ENCODE data around the gene FMN1.

Gene FMN1

DNA sequence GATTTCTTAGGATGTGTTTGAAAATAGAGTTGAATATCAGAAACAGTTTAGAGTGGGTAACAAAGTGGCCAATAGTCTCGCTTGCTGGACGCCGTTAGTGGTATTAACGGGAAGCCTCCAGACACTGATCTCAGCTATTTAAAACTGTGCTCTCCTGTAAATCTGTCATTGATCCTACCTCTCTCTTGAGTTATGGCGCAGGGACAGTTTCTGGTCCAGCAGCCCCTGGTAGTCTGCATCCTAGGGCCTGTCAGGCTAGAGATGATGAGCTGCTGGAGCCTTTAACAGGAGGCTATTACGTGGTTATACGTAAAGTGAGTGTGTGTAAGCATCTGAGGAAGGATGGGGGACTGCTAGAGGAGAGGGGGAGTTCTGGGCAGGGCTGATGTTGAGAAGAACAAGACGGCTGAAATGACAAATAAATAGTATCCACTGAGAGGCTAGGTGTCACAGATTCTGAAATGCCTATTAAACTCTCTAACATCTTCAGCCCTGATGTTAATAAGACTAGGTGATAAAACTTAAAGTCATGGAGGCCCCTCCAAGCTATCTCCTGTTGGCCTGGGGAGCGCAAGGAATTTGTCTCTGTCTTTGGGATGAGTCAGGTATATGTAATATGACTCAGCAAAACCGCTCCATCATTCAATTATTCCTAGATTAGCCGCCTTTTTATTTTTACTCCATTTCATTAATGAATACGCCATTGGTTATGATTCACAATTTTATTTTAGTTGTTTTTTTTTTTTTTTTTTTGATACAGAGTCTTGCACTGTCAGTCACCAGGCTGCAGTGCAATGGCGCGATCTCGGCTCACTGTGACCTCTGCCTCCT is 321.0 kb downstream of the FMN1 start:
- in situ Hi-C loops (cut with HindIII; ENCODE audit: low sequenced_read_pairs) = no loop called here

DNA sequence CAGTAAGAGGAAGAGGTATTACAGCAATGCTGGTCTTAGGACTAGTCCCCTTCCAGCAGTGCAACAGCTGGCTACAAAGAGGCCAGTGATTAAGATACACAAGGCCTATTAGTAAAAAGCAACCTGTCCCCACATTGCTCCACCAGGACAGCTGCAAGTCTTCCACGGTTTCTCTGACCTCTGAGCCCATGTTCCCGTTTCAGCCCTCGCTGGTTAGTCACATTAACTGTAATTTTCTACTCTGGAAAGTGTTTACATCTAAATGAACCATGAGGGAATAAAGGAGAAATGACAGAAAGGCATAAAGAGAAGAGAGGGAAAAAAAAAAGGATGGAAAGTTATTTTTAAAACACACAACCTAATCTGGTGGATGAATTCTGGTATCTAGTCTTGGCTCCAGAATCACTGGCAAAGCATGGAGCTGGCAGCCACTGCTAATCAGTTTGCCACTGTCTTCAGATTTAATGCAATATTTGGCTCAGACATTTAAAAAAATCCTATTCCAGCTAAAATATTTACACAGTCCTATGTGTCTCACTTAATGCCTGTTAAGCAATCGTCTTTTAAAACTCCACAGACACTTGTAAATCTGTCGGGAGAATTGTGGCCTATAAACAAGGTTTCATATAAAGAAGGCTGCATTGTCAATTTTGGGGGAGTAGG is 321.8 kb downstream of the FMN1 start:
- in situ Hi-C loops (cut with HindIII; ENCODE audit: low sequenced_read_pairs) = no loop called here

DNA sequence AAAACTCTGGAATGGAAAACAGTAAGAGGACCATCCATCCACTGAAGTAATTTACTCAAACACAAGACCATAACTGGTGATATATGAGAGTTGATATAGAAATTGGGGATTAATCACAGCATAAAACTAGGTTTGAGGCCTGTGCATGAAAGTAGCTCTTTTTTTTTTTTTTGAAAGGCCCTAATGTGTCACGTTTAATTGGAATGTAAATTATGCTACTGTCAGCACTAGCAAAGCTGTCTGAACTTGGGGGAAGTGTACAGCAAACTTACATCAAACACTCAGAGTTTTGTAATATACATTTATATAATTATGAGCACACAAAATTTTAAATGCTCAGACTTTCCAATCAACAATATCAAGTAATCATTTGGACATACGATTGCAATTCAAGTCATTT is 322.6 kb downstream of the FMN1 start:
- in situ Hi-C loops (cut with HindIII; ENCODE audit: low sequenced_read_pairs) = no loop called here

DNA sequence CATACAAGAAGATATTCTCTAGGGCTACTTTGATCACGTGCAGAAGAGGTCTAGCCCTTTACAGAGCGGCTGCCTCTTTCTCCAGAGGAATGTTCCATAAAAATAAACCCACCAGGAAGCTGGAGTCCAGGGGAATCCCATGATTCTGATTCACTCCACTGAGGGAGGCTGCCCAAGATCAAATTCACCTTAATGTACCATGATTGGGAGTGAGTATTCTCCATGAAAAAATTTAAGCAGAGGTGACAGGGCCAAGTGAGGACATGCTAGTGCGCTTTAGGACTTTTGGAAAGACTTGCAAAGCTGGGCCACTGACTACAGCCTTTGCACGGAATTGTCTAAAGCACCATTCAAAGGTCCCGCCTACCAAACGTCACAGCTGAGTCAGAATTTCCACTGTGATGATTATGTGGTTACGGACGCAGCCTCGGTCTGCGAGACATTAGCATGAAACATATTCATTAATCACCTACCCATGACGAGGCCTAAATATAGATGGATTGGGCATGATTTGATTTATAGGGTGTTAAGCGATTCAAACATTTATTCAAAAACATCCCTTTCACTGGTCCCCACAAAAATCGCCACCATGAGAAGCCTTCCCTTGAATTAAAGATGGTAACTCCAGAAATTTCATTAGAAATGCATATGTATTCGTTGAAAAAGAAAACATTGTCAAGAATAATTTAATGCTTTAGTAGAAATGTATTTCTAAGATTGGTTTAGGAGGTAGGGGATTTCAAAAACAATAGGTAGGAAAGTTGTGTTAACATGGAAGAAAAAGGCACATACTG is 324.1 kb downstream of the FMN1 start:
- in situ Hi-C loops (cut with HindIII; ENCODE audit: low sequenced_read_pairs) = no loop called here

DNA sequence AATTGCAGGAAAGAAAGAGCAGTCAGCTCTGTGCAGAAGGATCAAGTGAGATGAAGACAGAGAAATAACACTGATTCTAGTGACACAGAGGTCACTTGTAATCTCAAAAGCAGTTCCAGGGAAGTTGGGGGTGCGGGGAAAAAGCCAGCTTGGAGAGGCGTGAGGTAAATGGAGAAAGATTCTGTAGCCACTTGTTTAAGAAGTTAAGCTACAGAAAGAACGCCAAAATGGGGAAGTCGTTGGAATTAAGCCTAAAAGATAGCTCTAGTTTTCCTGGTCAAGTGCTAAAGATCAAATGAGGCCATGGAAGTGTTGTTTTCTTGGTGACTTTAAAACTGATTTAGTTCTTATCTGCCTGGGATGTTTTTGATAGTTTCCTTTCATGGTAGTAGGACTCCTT is 324.7 kb downstream of the FMN1 start:
- in situ Hi-C loops (cut with HindIII; ENCODE audit: low sequenced_read_pairs) = no loop called here

DNA sequence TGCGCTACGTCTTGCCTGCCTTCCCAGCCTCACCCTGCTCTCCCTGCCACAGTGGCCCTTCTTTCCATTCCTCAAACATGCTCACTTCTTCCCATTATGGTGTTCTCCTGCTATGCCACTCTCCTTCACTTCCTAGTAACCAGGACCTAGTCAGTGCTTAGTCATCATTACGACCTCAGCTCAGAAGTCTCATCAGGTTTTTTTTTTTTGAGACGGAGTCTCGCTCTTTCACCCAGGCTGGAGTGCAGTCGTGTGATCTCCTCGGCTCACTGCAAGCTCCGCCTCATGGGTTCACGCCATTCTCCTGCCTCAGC is 327.2 kb downstream of the FMN1 start:
- in situ Hi-C loops (cut with HindIII; ENCODE audit: low sequenced_read_pairs) = no loop called here

DNA sequence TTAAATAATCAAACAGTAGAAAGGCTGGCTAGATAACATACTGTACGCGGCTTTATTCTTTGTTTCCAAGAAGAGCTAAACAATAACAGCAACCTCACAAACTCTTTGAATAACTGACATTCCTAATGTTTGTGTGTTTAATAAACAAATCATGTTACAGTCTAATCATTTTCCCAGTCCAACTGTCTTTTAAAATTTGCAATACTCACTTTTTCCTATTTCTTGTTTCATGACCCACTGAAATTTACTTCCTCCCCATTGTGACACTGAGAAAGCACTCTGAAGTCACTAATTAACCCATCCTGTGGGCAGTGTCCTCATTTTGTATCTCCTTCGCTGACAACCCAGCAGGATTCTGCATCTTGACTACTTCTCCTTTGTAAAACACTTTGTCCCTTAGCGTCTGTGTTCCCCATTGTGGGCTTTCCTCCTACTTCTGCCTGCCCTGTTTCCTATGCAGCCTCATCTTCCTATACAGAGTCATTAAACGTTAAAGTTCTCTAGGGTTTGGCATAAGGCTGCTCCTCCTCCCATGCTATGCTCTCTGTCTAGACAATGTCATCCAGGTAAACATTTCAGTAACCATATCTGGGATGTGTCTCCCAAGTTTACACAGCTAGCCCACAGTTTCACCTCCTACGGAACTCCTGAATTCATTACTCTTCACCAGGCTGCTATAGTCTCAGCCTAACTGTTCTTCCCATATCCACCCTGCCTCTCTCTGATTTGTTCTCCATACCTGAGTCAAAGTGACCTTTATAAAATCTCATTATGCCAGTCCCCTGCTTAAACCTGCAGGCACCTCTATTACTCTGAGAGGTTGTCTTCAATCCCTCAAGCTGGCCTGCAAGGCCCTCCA is 327.8 kb downstream of the FMN1 start:
- in situ Hi-C loops (cut with HindIII; ENCODE audit: low sequenced_read_pairs) = no loop called here

DNA sequence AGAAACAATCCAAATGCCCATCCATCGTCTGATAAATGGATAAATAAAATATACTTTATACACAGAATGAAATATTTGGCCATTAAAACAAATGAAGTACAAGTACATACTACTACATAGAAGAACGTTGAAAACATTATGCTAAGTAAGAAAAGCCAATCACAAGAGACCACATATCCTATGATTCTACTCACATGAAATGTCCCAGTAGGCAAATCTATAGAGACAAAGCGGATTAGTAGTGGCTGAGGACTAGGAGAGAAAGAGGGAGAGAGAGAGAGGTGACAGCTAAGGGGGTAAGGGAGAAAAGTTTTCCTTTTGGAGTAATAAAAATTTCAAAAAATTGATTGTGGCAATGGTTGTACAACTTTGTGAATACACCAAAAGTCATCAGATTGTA is 329.7 kb downstream of the FMN1 start:
- in situ Hi-C loops (cut with HindIII; ENCODE audit: low sequenced_read_pairs) = no loop called here

DNA sequence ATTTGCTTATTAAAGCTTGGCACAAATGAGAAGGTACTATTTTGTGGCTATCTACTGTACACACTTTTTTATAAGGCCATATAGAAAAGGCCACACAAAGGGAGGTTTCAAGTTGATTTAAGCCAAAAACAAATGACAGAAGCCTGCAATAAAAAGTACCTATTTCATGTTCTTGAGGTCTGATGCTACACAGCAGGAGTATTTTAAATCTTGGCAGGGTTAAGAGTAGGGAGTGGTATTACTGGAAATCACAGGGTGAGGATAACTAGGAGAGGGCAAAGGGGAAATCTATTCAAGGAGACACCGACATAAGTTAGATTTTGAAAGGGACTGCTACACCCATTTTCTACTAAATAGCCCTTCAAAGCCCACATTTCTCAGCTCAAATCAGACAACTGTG is 330.5 kb downstream of the FMN1 start:
- in situ Hi-C loops (cut with HindIII; ENCODE audit: low sequenced_read_pairs) = no loop called here

DNA sequence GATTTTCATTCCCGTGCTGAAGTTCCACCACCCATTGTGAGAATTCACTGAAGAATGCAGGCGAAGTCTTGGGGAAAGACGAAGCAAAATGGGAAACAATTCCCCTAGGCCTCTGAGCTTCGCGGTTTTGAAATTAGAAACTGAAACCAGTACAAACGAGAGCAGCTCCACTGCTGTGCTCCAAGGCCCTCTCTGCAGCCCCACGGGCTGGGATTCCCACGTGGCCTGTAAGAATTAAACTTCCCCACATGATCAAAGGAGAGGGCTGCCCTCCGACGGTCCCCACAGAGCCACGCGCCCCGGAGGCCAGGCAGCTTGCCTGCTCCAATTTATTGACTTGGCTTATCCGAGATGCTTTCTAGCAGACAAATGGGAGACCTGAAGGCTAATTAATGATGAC is 332.8 kb downstream of the FMN1 start:
- in situ Hi-C loops (cut with HindIII; ENCODE audit: low sequenced_read_pairs) = no loop called here

DNA sequence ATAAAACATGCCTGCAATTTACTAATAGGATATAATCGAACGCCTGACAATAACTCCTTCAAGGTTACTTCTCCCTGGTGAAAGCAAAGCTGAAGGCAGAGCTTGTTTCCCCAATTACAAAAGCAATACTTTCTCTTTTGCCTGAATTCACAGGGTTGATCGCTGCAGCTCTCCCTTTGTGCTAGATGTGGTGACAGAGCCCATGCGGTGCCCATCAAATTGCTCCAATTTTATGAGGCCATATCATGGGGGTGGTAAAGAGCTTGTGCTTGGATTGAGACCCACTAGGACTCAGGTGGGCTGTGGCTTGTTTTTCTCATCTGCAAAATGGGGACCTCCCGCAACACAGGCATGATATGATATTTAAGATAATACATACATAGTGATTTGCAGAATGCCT is 333.3 kb downstream of the FMN1 start:
- in situ Hi-C loops (cut with HindIII; ENCODE audit: low sequenced_read_pairs) = no loop called here

DNA sequence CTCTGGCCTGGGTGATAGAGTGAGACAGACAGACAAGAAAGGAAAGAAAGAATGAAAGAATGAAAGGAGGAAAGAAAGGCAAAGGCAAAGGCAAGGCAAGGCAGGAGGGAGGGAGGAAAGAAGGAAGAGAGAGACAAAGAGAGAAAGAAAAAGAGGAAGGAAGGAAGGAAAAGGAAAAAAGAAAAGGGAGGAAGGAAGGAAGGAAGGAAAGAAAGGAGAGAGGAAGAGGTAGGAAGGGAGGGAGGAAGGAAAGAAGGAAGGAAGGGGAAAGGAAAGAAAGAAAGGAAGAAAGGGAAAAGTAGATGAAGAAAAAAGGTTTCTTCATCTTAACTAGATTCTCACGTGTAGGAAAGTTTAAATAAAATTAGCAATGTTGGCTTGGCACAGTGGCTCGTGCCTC is 334.5 kb downstream of the FMN1 start:
- in situ Hi-C loops (cut with HindIII; ENCODE audit: low sequenced_read_pairs) = no loop called here

DNA sequence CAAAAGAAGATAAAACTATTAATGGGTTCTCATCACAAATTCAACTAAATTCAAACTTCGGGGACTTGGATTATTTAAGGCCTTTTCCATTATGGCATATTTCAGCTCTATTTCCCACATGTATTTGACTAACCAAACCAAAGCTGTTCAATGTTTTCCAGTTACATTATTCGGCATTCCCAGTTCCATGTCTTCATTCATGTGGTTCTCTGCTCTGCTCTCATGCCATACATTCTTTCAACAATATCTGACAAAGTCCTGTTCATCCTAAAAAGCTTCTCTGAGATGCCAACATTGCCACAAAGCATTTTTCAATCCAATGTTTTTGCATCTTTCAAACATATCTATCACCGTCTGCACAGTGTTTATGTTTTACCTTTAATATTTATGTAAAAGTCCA is 335.3 kb downstream of the FMN1 start:
- in situ Hi-C loops (cut with HindIII; ENCODE audit: low sequenced_read_pairs) = no loop called here

DNA sequence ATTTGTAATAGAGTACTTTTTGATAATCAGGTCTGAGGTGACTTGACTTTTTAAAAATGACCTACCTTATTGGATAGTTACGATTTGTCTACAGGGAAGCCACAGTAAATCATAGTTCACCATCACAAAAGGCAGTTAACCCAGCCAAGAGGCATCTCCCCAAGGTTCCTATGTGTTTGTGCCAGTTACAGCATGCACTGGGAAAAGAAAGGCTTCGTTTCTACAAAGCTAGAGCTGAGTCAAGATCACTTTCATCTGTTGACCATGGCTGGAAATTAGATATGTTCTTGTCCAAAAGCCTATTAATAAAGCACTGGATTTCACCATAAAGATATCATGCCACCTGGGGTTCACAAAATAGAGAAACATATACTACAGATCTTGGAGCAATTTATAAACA is 336.8 kb downstream of the FMN1 start:
- in situ Hi-C loops (cut with HindIII; ENCODE audit: low sequenced_read_pairs) = no loop called here

DNA sequence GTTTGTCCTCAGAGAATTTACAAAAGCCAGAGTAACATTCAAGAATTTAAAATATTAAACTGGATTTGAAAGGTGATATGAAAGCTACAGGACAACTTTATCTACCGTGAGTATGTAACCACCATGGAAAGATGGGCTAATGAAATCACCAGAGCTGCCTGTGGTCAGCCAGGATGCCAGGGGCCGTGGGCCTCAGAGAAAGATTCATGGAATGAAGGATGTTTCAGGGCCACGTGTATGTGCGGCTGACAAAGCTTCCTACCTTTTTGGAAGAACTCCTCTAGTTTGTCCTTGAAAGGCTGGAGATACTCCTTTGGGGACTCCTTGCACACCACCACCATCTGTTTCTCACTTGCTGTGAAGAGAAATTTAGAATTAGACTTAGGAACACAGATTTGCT is 337.8 kb downstream of the FMN1 start:
- in situ Hi-C loops (cut with HindIII; ENCODE audit: low sequenced_read_pairs) = no loop called here

DNA sequence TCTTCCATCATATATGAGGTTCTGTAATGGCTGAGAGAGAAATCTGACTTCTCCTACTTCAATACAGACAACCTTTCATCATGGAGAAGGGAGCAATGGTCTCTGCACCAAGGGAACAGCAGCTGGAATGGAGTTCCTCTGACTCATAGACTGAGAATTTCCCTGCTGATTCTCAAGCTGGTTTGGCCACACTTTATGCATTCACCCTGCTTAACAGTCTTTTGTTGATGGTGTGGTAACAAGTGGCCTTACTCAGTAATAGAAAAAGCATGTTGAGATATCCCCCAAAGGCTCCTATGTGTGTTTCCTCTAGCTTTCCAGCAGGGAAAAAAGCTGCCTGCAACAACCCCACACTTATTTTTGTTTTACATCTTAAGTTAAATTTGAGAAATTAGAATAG is 338.6 kb downstream of the FMN1 start:
- in situ Hi-C loops (cut with HindIII; ENCODE audit: low sequenced_read_pairs) = no loop called here

DNA sequence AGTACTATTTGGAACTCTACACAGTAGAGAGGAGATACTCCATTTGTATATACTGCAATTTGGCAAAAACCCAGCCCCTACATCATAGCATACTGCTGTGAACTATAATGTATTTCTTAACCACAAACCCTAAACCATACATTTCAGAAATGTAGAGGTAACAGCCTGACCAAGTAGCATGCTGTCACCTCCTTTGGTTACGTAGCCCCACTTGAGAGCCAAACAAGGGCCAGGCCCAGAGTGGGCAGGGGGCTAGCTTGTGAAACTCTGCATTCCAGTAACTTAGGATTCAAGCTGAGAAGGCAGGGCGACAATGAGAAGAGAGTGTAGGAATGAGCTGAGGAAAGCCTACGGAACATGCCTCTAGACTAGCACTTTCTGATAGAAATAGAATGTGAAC is 340.9 kb downstream of the FMN1 start:
- in situ Hi-C loops (cut with HindIII; ENCODE audit: low sequenced_read_pairs) = no loop called here

DNA sequence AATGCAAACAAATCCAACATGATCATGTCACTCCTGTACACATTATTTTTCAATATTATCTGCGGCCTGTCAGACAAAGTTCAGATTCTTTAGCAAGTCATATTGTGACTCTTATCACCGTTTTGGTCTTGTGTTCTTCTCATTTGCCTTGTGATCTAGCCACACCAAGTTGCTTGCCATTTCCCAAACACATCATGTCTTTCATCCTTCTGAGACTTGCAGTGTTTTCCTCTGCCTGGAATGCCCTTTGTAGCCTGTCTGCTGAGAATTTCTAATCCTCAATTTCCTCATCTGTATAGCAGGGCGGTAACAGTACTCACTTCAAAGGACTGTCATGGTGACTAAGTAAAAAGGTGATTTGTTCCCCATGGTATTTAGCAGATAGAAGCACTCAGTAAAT is 341.7 kb downstream of the FMN1 start:
- in situ Hi-C loops (cut with HindIII; ENCODE audit: low sequenced_read_pairs) = no loop called here

DNA sequence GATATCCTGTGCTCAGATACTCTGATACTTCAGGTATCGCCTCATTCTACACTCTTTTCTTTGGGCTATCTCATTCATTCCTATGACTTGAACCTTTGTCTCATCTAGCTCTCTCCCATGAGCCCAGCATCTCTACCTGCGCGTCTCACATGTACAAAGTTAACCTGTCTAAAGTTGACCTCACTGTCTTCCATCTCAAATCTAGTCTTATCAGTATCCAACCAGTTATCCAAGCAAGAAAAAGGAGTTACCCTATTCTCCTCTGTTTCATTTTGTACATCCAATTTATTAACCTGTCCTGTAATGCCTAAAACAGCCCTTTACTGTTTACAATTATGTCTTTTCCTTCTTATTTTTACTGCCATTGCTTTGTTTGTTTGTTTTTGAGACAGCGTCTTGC is 342.5 kb downstream of the FMN1 start:
- in situ Hi-C loops (cut with HindIII; ENCODE audit: low sequenced_read_pairs) = no loop called here

DNA sequence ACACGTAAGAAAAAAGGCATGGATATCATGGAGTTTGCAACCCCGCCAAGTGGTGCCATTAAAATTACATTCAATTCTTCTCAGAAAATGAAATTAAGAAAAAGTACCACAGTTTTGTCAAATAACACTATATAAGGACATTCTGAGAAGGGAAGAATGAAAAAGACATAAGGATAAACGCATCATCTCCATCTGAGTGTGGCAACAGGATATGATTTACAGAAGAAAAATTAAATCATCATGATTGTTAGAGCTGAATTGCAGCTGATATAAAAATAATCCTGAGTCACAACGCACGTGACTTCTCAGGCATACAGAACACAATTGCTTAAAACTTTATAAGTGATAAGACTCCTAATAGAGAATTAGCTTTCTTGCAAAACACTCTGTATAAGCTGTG is 342.9 kb downstream of the FMN1 start:
- in situ Hi-C loops (cut with HindIII; ENCODE audit: low sequenced_read_pairs) = no loop called here
